Central memory CD8-positive, alpha-beta T cell (primary cell): ENCODE measurements around the gene RDH11.

Experiments used
- ATAC-seq: fragments of 150-1000 bp; cut with Tn5 transposase; replicated peaks from 2 replicates; pipeline ENCODE4 v1.10.0; 2022; ENCODE audit warnings: mild to moderate bottlenecking, moderate FRiP score, moderate number of reproducible peaks; ENCODE audit not compliant: poor library complexity, severe bottlenecking; ENCODE audit errors: extremely low read depth
- DNase-seq, 2 donors: peaks; one replicate each; pipeline ENCODE4 v3.0.0; 2021; ENCODE audit warnings: low spot score in 2 of 2
- H3K27ac Mint-ChIP-seq: one replicate; pipeline ENCODE4 v1.8.0; 2022; ENCODE audit warnings: low read depth, mild to moderate bottlenecking, moderate library complexity, mixed read lengths
- H3K27me3 Mint-ChIP-seq: one replicate; pipeline ENCODE4 v1.8.0; 2022; ENCODE audit warnings: mixed read lengths
- H3K36me3 Mint-ChIP-seq: one replicate; pipeline ENCODE4 v1.8.0; 2022; ENCODE audit warnings: mild to moderate bottlenecking, moderate library complexity, mixed read lengths; ENCODE audit not compliant: insufficient read depth
- H3K4me1 Mint-ChIP-seq: one replicate; pipeline ENCODE4 v1.8.0; 2022; ENCODE audit warnings: mixed read lengths
- H3K4me3 Mint-ChIP-seq: one replicate; pipeline ENCODE4 v1.8.0; 2022; ENCODE audit warnings: mild to moderate bottlenecking, moderate library complexity, mixed read lengths
- H3K9me3 Mint-ChIP-seq: one replicate; pipeline ENCODE4 v1.8.0; 2022; ENCODE audit warnings: mixed read lengths

Gene RDH11, protein sequence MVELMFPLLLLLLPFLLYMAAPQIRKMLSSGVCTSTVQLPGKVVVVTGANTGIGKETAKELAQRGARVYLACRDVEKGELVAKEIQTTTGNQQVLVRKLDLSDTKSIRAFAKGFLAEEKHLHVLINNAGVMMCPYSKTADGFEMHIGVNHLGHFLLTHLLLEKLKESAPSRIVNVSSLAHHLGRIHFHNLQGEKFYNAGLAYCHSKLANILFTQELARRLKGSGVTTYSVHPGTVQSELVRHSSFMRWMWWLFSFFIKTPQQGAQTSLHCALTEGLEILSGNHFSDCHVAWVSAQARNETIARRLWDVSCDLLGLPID

DNA sequence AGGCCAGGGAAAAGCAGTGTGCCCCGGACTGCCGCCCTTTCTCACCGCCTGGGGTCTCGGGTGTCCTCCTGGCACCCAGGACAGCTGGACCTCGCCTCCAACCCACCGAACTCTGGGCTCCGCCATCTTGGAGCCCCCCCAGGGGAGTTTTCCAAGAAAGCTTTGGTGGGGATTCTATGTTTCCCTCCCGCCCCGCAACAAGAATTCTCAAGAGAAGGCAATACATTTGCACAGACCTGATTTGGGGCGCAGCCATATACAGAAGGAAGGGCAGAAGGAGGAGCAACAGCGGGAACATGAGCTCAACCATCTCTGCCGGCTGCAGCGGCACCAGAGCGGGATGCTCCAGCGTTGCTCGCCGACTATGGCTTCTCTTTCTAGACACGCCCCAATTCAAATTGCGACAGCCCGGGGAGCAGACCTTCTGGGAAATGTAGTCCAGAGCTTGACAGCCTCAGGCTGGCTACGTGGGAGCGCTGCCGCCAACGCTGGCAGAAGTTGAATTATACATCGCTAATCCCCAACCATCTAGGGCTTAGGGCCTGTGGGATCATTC, at the start of gene RDH11:
TSS of gene RDH11 (minus strand) at position 371 of the 556 bp plus-strand sequence. CDS start at position 310, 61 bp downstream.
- DNase-seq, result peak; percentile 57 to 71
- H3K36me3 Mint-ChIP-seq, result peaks cover 18% of the 10 kb centered on the region
- H3K4me1 Mint-ChIP-seq, result peaks cover 15% of the 10 kb centered on the region
- ATAC-seq, result peak; percentile 95
- peak within 1 kb of the TSS; percentile 83 for H3K4me3 Mint-ChIP-seq
- H3K27me3 Mint-ChIP-seq, result no peaks in the 10 kb centered on the region
- no peaks in the 10 kb centered on the region for H3K9me3 Mint-ChIP-seq
- H3K27ac Mint-ChIP-seq, result peak within 1 kb of the TSS; percentile 49

GRCh38 chr14:67744046-67744445, 48.5 kb upstream of the RDH11 start:
- Mint-ChIP-seq H3K4me1 (no peaks in the 10 kb centered on the region), H3K4me3 (no peak overlapping the region), H3K27me3 (no peaks in the 10 kb centered on the region), H3K27ac (no peak overlapping the region), H3K9me3 (no peaks in the 10 kb centered on the region), H3K36me3 (peaks cover 9% of the 10 kb centered on the region)
- DNase-seq (no peak), ATAC-seq (no peak)

DNA sequence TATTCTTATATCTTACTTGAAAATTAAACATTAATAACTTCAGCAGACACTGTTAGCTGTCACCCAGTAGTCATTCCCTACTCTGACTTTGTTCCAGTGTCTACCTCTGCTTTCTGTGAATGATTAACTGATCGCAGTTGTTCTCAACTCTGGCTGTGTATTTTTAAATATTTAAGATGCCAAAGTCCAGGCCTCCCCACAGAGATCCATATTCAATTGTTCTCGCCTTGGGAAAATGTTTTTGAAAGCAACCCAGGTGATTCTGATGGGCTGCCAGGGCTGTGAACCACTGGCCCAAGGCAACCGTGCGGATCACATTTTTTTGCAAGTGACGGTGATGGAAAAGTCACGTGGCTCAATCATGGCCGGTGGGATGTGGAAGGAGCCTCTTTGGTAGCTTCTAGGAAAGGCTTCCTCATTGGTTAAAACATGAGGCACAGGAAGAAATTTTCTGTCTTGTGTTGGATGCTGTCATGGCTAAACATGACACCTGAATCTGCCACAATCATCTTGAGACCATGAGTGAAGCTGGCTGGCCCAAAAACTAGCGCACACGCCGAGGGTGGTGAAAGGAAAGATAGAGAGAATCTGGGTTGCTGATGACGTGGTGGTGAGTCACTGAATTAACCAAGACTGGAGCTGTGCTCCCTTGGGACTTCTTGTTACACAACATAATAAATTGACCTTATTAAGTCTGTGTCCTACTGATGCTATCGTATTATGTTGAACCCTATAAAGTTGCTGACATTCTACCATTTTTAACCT, 43.4 kb upstream of the RDH11 start:
- H3K4me3 Mint-ChIP-seq, result no peak overlapping the region
- H3K9me3 Mint-ChIP-seq, result no peaks in the 10 kb centered on the region

DNA sequence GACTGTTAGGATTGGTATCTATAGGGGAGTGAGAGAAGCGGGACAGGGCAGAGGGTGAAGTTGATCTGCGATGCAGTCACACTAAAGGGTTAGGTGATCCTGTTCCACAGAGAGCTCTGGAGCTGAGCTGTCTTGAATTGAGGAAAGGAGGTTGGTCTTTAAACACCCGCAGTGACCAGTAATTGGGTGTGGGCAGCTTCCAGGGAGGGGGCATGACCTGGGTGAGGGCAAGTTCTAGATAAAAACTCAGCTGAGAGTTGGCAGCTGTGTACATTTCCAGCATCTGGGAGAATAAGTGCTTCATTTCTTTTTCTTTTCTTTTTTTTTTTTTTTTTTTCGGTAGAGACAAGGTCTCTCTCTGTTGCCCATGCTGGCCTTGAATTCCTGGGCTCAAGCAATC, 41.2 kb upstream of the RDH11 start:
- Mint-ChIP-seq H3K4me1 (no peaks in the 10 kb centered on the region), H3K4me3 (no peak overlapping the region), H3K9me3 (no peaks in the 10 kb centered on the region), H3K27me3 (peaks cover 8% of the 10 kb centered on the region), H3K27ac (no peak overlapping the region), H3K36me3 (peaks cover 3% of the 10 kb centered on the region)
- no peak for DNase-seq
- ATAC-seq, result no peak

More for the DNA sequence above, 43.4 kb upstream of the RDH11 start:
- Mint-ChIP-seq H3K27ac (no peak overlapping the region), H3K36me3 (peaks cover 4% of the 10 kb centered on the region), H3K4me1 (no peaks in the 10 kb centered on the region), H3K27me3 (peaks cover 8% of the 10 kb centered on the region)
- DNase-seq (no peak), ATAC-seq (no peak)

DNA sequence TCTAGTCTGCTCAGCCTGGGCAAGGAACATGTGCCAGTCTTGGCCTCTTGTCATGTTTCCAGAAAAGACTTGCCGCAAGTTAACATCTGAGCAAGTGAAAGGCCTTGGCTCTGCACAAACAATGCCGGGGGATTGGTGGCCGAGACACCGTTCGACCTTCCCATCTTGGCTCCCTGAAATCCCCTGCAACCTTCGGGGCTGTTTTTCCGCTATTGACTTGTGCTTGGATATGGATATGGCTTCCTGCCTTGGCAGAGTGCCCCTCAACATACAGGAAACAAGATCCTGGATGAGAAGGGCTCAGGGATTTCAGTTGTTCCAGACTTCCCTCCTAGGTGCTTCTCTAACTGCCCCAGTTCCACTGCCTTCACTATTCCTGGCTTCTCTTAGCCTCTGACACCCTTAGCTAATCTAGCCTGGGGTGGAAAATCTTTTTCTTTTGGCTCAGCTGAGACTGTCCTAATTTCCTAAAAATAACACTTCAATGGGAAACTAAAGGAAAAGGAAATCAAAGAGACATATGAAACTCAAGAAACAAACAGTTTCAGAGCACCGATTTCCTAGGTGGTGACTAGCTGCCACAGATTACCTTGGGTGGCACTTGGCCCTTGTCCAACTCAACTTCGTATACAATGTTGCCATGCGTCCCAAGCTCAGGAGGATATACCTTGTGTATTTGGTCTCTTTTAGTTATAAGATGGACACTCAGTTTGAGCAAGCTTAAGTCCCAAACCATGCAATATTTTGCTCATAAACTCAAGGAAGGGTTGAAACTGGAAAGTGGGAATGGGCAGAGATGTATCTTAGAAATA, 40.0 kb upstream of the RDH11 start:
- Mint-ChIP-seq H3K4me3 (no peak overlapping the region), H3K9me3 (no peaks in the 10 kb centered on the region), H3K4me1 (no peaks in the 10 kb centered on the region), H3K27ac (no peak overlapping the region), H3K27me3 (peaks cover 8% of the 10 kb centered on the region), H3K36me3 (peaks cover 3% of the 10 kb centered on the region)
- no peak for DNase-seq
- no peak for ATAC-seq

GRCh38 chr14:67734675-67735074, 39.1 kb upstream of the RDH11 start:
- ATAC-seq (no peak), DNase-seq (no peak)
- Mint-ChIP-seq H3K27ac (no peak overlapping the region), H3K27me3 (peaks cover 8% of the 10 kb centered on the region), H3K9me3 (no peaks in the 10 kb centered on the region), H3K4me3 (no peak overlapping the region), H3K4me1 (no peaks in the 10 kb centered on the region), H3K36me3 (peaks cover 3% of the 10 kb centered on the region)

DNA sequence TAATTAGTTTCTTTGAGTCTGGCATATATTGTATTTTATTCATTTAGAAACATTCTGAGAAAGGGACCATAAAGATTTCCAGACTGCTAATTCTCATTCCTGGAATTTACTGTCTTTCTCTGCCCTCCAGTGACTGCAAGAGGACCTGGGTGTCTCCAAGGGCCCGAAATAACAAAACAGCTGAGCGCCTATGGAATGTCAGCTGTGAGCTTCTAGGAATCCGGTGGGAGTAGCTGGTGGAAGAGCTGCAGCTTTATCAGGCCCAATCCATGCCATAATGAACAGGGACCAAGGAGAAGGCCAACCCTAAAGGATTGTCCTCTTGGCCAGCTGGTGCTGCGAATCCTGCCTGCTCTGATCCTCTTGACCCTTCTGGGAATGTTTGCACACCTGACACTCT, 38.1 kb upstream of the RDH11 start:
- no peaks in the 10 kb centered on the region for H3K4me1 Mint-ChIP-seq
- no peak overlapping the region for H3K4me3 Mint-ChIP-seq
- H3K27ac Mint-ChIP-seq, result no peak overlapping the region
- DNase-seq (no peak), ATAC-seq (no peak)
- no peaks in the 10 kb centered on the region for H3K9me3 Mint-ChIP-seq
- peaks cover 8% of the 10 kb centered on the region for H3K27me3 Mint-ChIP-seq
- peaks cover 3% of the 10 kb centered on the region for H3K36me3 Mint-ChIP-seq

GRCh38 chr14:67729072-67729885, 33.7 kb upstream of the RDH11 start:
- Mint-ChIP-seq H3K27ac (no peak overlapping the region), H3K4me3 (no peak overlapping the region), H3K4me1 (no peaks in the 10 kb centered on the region), H3K36me3 (peaks cover 1% of the 10 kb centered on the region), H3K9me3 (no peaks in the 10 kb centered on the region), H3K27me3 (peaks cover 23% of the 10 kb centered on the region)
- ATAC-seq, result no peak
- no peak for DNase-seq

GRCh38 chr14:67728258-67728657, 32.7 kb upstream of the RDH11 start:
- no peak for ATAC-seq
- Mint-ChIP-seq H3K27me3 (peaks cover 29% of the 10 kb centered on the region), H3K9me3 (no peaks in the 10 kb centered on the region), H3K4me1 (no peaks in the 10 kb centered on the region), H3K36me3 (no peaks in the 10 kb centered on the region), H3K4me3 (no peak overlapping the region), H3K27ac (no peak overlapping the region)
- no peak for DNase-seq

DNA sequence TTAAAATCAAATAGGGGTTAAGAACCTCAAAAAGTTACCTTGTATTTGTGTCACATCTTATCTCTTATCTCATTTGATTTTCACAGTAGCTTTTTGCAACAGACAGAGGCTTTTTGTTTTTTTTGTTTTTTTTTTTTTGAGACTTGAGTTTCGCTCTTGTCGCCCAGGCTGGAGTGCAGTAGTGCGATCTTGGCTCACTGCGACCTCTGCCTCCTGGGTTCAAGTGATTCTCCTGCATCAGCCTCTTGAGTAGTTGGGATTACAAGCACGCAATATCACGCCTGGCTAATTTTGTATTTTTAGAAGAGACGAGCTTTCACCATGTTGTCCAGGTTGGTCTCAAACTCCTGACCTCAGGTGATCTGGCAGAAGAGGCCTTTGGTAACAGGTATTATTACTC, 31.8 kb upstream of the RDH11 start:
- no peak for DNase-seq
- Mint-ChIP-seq H3K4me1 (peaks cover 5% of the 10 kb centered on the region), H3K27me3 (peaks cover 36% of the 10 kb centered on the region), H3K27ac (no peak overlapping the region), H3K36me3 (no peaks in the 10 kb centered on the region), H3K9me3 (no peaks in the 10 kb centered on the region), H3K4me3 (no peak overlapping the region)
- no peak for ATAC-seq

GRCh38 chr14:67725171-67725570, 29.6 kb upstream of the RDH11 start:
- Mint-ChIP-seq H3K36me3 (no peaks in the 10 kb centered on the region), H3K9me3 (no peaks in the 10 kb centered on the region), H3K4me3 (no peak overlapping the region), H3K27me3 (peaks cover 55% of the 10 kb centered on the region), H3K27ac (no peak overlapping the region), H3K4me1 (peaks cover 8% of the 10 kb centered on the region)
- no peak for ATAC-seq
- DNase-seq, result no peak

DNA sequence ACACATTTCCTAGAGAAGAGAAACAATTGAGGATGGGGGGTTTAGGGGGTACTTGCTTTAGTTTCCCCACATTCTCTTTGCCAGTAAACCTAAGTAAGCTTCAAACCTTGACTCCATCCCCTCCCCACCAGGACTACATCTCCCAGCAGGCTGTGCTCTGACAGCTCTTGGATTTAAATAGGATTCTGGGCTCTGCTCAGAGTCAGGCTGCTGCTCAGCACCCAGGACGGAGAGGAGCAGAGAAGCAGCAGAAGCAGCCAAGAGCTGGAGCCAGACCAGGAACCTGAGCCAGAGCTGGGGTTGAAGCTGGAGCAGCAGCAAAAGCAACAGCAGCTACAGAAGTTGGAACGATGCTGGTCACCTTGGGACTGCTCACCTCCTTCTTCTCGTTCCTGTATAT, 26.7 kb upstream of the RDH11 start:
- ATAC-seq (no peak), DNase-seq (no peak)
- H3K4me1 Mint-ChIP-seq, result peaks cover 8% of the 10 kb centered on the region
- no peaks in the 10 kb centered on the region for H3K36me3 Mint-ChIP-seq
- H3K27ac Mint-ChIP-seq, result no peak overlapping the region
- peaks cover 63% of the 10 kb centered on the region for H3K27me3 Mint-ChIP-seq
- no peaks in the 10 kb centered on the region for H3K9me3 Mint-ChIP-seq
- no peak overlapping the region for H3K4me3 Mint-ChIP-seq
